ENCODE results near the gene PRKACG. TPM values are rescaled to one million over a fixed set of nuclear protein-coding genes. Genes with fewer than 3 reads are reported as not detected.
"Not testable (repeated sequence)": the region's sequence is repeated elsewhere in the genome, so short reads cannot be mapped to it uniquely, and the experiment has no call there.

PRKACG gene
- polyA plus RNA-seq (2013), result not detected

DNA sequence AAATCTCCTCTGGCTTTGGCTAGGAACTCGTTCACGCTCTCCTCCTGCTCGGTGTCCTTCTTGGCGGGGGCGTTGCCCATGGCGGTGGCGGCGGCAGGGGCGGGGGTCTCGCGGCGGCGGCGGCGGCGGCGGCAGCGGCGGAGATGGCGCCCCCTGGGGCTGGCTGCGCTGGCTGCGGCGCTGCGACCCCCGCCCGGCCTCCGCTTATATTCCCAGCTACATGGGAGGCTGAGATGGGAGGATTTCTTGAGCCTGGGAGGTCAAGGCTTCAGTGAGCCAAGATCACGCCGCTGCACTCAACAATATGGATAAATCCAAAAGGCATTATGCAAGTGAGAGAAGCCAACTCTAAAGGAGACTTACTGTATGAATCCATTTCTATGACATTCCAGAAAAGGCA lies at the start of gene PRKACG:
Gene PRKACG, minus strand, starts transcription at position 101 of the 400 bp plus-strand sequence. Its CDS starts 21 bp downstream, at position 80.
- WGBS (ENCODE audit: insufficient coverage), result 96% methylated on average over 21 of the region's 29 CpGs
- Histone ChIP-seq H3K9me3 (ENCODE audit: control extremely low read depth in 1 of 5, control insufficient read depth in 4 of 5, insufficient read depth in 2 of 5, low read depth in 1 of 5, low read length in 4 of 5) (peaks cover 0 to 7% (median 0%) of the 10 kb centered on the region in 5 experiments), H3K4me1 (ENCODE audit: control extremely low read depth in 1 of 4, control insufficient read depth in 4 of 4, insufficient read depth in 4 of 4, low read length in 3 of 4) (peaks cover 0 to 35% (median 25%) of the 10 kb centered on the region in 4 experiments), H3K36me3 (ENCODE audit: control insufficient read depth in 4 of 4, insufficient read depth in 4 of 4, low read length in 3 of 4) (peaks cover 0 to 10% (median 0%) of the 10 kb centered on the region in 4 experiments), H3K27me3 (replicated peaks in 2 of 5; ENCODE audit: control insufficient read depth in 4 of 5, insufficient read depth in 5 of 5, low read length in 4 of 5) (peaks cover 0 to 5% (median 0%) of the 10 kb centered on the region in 5 experiments), H3K27ac (ENCODE audit: insufficient read depth in 1 of 2, low read depth in 1 of 2, low read length in 2 of 2, poor library complexity in 1 of 2, severe bottlenecking in 2 of 2) (no peak within 1 kb of the TSS), H3K4me3 (ENCODE audit: control insufficient read depth in 1 of 7, extremely low read depth in 1 of 7, insufficient read depth in 4 of 7, low read depth in 2 of 7, low read length in 6 of 7) (peak within 1 kb of the TSS in 1 of 7 experiments; percentile 26)
- CTCF ChIA-PET, result interaction anchor here (1.1 to 2.9 kb wide), 4 partner anchors 11 to 45 kb away, joined by 3 to 9 read pairs (median 6); no protein-coding TSS in a partner anchor
- no peak for DNase-seq
- POLR2A ChIA-PET, result no interaction called here

DNA sequence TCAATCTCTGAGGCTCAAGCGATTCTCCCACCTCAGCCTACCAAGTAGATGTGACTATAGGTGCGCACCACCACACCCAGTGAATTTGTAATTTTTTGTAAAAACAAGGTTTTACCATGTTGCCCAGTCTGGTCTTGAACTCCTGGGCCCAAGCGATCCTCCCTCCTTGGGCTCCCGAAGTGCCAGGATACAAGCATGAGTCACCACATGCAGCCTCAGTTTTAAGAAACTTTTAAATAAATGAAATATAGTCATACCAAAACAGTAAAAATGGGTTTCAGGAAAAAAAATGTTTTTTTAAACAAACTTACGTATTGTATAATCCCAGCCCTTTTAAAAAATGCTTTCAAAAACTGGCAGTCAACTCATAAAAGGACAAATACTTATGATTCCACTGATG lies 48.3 kb upstream of the PRKACG start:
- Histone ChIP-seq H3K4me3 (ENCODE audit: control insufficient read depth in 1 of 7, extremely low read depth in 1 of 7, insufficient read depth in 4 of 7, low read depth in 2 of 7, low read length in 6 of 7) (no peak overlapping the region), H3K27me3 (replicated peaks in 2 of 5; ENCODE audit: control insufficient read depth in 4 of 5, insufficient read depth in 5 of 5, low read length in 4 of 5) (no peaks in the 10 kb centered on the region), H3K27ac (ENCODE audit: insufficient read depth in 1 of 2, low read depth in 1 of 2, low read length in 2 of 2, poor library complexity in 1 of 2, severe bottlenecking in 2 of 2) (no peak overlapping the region), H3K9me3 (ENCODE audit: control extremely low read depth in 1 of 5, control insufficient read depth in 4 of 5, insufficient read depth in 2 of 5, low read depth in 1 of 5, low read length in 4 of 5) (no peaks in the 10 kb centered on the region), H3K36me3 (ENCODE audit: control insufficient read depth in 4 of 4, insufficient read depth in 4 of 4, low read length in 3 of 4) (peaks cover 10 to 45% (median 29%) of the 10 kb centered on the region in 4 experiments), H3K4me1 (ENCODE audit: control extremely low read depth in 1 of 4, control insufficient read depth in 4 of 4, insufficient read depth in 4 of 4, low read length in 3 of 4) (peaks cover 0 to 8% (median 3%) of the 10 kb centered on the region in 4 experiments)
- ChIA-PET POLR2A (no interaction called here), CTCF (interaction anchor here (0.9 to 1.5 kb wide), 2 partner anchors 17 to 20 kb away, joined by 3 to 4 read pairs; no protein-coding TSS in a partner anchor)
- no CpG with 5 or more reads among the region's 5 CpGs for WGBS (ENCODE audit: insufficient coverage)
- DNase-seq, result no peak

DNA sequence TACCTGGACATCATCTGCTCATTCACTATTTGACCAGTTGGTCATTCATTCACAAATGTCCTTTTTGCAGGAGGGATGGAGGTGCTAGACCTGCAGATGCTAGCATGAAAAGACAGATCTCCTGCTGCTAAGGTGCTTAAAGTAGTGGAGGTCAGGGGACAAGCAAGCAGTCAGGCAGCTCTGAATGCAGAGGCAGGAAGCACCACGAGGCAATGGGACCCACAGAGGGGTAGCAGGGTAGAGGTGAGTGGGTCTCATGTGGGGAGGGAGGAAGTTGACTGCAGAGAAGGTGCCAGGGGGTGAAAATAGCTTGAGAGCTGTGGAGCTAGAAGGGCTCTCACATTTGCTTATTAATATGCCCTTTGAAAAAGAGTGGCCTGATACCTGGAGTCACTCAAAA lies 46.9 kb upstream of the PRKACG start:
- Histone ChIP-seq H3K27me3 (replicated peaks in 2 of 5; ENCODE audit: control insufficient read depth in 4 of 5, insufficient read depth in 5 of 5, low read length in 4 of 5) (no peaks in the 10 kb centered on the region), H3K4me1 (ENCODE audit: control extremely low read depth in 1 of 4, control insufficient read depth in 4 of 4, insufficient read depth in 4 of 4, low read length in 3 of 4) (peaks cover 0 to 12% (median 5%) of the 10 kb centered on the region in 4 experiments), H3K4me3 (ENCODE audit: control insufficient read depth in 1 of 7, extremely low read depth in 1 of 7, insufficient read depth in 4 of 7, low read depth in 2 of 7, low read length in 6 of 7) (no peak overlapping the region), H3K27ac (ENCODE audit: insufficient read depth in 1 of 2, low read depth in 1 of 2, low read length in 2 of 2, poor library complexity in 1 of 2, severe bottlenecking in 2 of 2) (no peak overlapping the region), H3K36me3 (ENCODE audit: control insufficient read depth in 4 of 4, insufficient read depth in 4 of 4, low read length in 3 of 4) (peaks cover 6 to 39% (median 22%) of the 10 kb centered on the region in 4 experiments), H3K9me3 (ENCODE audit: control extremely low read depth in 1 of 5, control insufficient read depth in 4 of 5, insufficient read depth in 2 of 5, low read depth in 1 of 5, low read length in 4 of 5) (no peaks in the 10 kb centered on the region)
- ChIA-PET CTCF (interaction anchor here (1.1 to 1.5 kb wide), 2 partner anchors 21 to 139 kb away, joined by 4 read pairs; no protein-coding TSS in a partner anchor), POLR2A (interaction anchor here (0.6 kb wide), 1 partner anchor 152 kb away, joined by 3 read pairs; no protein-coding TSS in a partner anchor)
- WGBS (ENCODE audit: insufficient coverage), result 8% methylated on average over 1 of the region's 1 CpG
- no peak for DNase-seq

DNA sequence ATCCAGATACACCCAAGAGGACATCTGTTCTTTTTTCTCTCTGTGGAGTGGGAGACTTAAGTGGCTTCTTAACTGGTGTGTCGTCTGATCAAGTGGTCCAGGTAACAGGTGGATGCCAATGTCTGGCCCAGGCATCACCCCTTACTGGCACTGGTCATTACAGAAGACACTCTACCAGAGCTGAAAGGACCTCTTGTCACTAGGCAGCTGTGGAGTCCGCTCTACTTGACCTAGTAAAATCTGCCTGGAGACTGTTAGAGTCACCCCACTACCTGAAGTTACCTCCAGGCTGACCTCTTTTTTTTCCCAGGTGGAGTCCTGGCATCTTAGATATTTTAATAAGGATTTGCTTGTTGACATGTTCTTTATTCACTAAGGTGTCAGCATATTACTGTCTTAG lies 44.2 kb upstream of the PRKACG start:
- CTCF ChIA-PET, result interaction anchor here (2.0 to 13.8 kb wide), 2 partner anchors 10 to 137 kb away, joined by 6 to 244 read pairs; no protein-coding TSS in a partner anchor
- H3K27me3 ChIP-seq (replicated peaks in 2 of 5; ENCODE audit: control insufficient read depth in 4 of 5, insufficient read depth in 5 of 5, low read length in 4 of 5), result no peaks in the 10 kb centered on the region
- no peak overlapping the region for H3K27ac ChIP-seq (ENCODE audit: insufficient read depth in 1 of 2, low read depth in 1 of 2, low read length in 2 of 2, poor library complexity in 1 of 2, severe bottlenecking in 2 of 2)
- H3K4me3 ChIP-seq (ENCODE audit: control insufficient read depth in 1 of 7, extremely low read depth in 1 of 7, insufficient read depth in 4 of 7, low read depth in 2 of 7, low read length in 6 of 7), result no peak overlapping the region
- no peak for DNase-seq
- H3K36me3 ChIP-seq (ENCODE audit: control insufficient read depth in 4 of 4, insufficient read depth in 4 of 4, low read length in 3 of 4), result peaks cover 2 to 35% (median 22%) of the 10 kb centered on the region in 4 experiments
- POLR2A ChIA-PET, result interaction anchor here (0.6 kb wide), 1 partner anchor 22 kb away, joined by 3 read pairs; the partner anchor contains the start of gene FXN
- no peaks in the 10 kb centered on the region for H3K9me3 ChIP-seq (ENCODE audit: control extremely low read depth in 1 of 5, control insufficient read depth in 4 of 5, insufficient read depth in 2 of 5, low read depth in 1 of 5, low read length in 4 of 5)
- WGBS (ENCODE audit: insufficient coverage), result 100% methylated on average over 2 of the region's 2 CpGs
- H3K4me1 ChIP-seq (ENCODE audit: control extremely low read depth in 1 of 4, control insufficient read depth in 4 of 4, insufficient read depth in 4 of 4, low read length in 3 of 4), result peaks cover 0 to 12% (median 5%) of the 10 kb centered on the region in 4 experiments

DNA sequence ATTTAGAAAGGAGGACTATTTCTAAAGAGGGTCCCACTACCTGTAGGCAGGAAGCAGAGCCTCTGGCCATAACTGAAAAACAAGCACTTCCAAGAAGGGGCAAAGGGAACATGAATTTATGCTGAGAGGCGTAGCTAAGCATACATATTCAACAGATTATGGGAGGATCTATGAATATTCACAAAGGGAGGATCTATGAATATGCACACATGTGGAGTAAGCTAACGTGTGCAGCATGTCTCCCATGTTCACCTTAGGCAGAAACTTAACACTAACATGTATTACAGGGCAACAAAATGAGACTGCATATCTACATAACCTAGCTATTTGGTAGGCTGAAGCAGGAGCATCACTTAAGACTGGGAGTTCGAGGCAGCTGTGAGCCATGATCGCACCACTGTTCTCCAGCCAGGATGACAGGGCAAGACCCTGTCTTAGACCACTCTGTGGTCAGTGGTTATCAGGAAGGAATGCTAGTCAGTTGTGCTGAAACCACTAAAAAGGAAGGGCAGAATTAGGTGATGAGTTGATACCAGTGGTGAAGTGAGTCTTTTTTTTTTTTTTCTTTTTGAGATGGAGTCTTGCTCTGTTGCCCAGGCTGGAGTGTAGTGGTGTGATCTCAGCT lies 42.4 kb upstream of the PRKACG start:
- DNase-seq, result peak in 2 of 3 donors; percentile 30 to 46
- Histone ChIP-seq H3K36me3 (ENCODE audit: control insufficient read depth in 4 of 4, insufficient read depth in 4 of 4, low read length in 3 of 4) (peaks cover 2 to 34% (median 22%) of the 10 kb centered on the region in 4 experiments), H3K4me3 (ENCODE audit: control insufficient read depth in 1 of 7, extremely low read depth in 1 of 7, insufficient read depth in 4 of 7, low read depth in 2 of 7, low read length in 6 of 7) (no peak overlapping the region), H3K4me1 (ENCODE audit: control extremely low read depth in 1 of 4, control insufficient read depth in 4 of 4, insufficient read depth in 4 of 4, low read length in 3 of 4) (peaks cover 0 to 12% (median 5%) of the 10 kb centered on the region in 4 experiments), H3K27me3 (replicated peaks in 2 of 5; ENCODE audit: control insufficient read depth in 4 of 5, insufficient read depth in 5 of 5, low read length in 4 of 5) (no peaks in the 10 kb centered on the region), H3K9me3 (ENCODE audit: control extremely low read depth in 1 of 5, control insufficient read depth in 4 of 5, insufficient read depth in 2 of 5, low read depth in 1 of 5, low read length in 4 of 5) (no peaks in the 10 kb centered on the region), H3K27ac (ENCODE audit: insufficient read depth in 1 of 2, low read depth in 1 of 2, low read length in 2 of 2, poor library complexity in 1 of 2, severe bottlenecking in 2 of 2) (no peak overlapping the region)
- CTCF ChIA-PET, result interaction anchor here (0.6 to 13.8 kb wide), 6 partner anchors 8 to 139 kb away, joined by 3 to 244 read pairs (median 6); no protein-coding TSS in a partner anchor
- POLR2A ChIA-PET, result no interaction called here
- WGBS (ENCODE audit: insufficient coverage), result 81% methylated on average over 2 of the region's 4 CpGs

DNA sequence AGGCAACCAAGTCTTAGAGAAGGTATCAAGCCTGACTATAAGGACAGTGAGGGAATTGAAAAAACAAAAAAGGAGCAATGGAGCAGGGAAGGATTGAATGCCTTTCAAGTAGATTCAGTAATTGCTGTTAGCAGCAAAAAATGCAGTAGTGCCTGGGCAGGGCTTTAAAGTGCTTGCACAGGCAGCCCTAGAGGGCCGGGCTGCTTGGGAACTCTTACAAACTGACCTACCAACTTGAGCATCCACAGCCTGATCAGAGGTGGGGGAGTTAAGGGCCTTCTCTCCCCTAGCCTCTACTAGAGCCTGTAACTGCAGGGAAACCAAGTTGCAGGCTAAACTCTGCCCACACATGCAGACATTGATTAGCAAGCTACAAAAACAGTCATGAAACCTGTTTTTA lies 41.1 kb upstream of the PRKACG start:
- Histone ChIP-seq H3K9me3 (ENCODE audit: control extremely low read depth in 1 of 5, control insufficient read depth in 4 of 5, insufficient read depth in 2 of 5, low read depth in 1 of 5, low read length in 4 of 5) (no peaks in the 10 kb centered on the region), H3K27ac (ENCODE audit: insufficient read depth in 1 of 2, low read depth in 1 of 2, low read length in 2 of 2, poor library complexity in 1 of 2, severe bottlenecking in 2 of 2) (no peak overlapping the region), H3K27me3 (replicated peaks in 2 of 5; ENCODE audit: control insufficient read depth in 4 of 5, insufficient read depth in 5 of 5, low read length in 4 of 5) (no peaks in the 10 kb centered on the region), H3K36me3 (ENCODE audit: control insufficient read depth in 4 of 4, insufficient read depth in 4 of 4, low read length in 3 of 4) (peaks cover 2 to 25% (median 17%) of the 10 kb centered on the region in 4 experiments), H3K4me1 (ENCODE audit: control extremely low read depth in 1 of 4, control insufficient read depth in 4 of 4, insufficient read depth in 4 of 4, low read length in 3 of 4) (peaks cover 0 to 6% (median 1%) of the 10 kb centered on the region in 4 experiments), H3K4me3 (ENCODE audit: control insufficient read depth in 1 of 7, extremely low read depth in 1 of 7, insufficient read depth in 4 of 7, low read depth in 2 of 7, low read length in 6 of 7) (no peak overlapping the region)
- 100% methylated on average over 1 of the region's 1 CpG for WGBS (ENCODE audit: insufficient coverage)
- DNase-seq, result no peak
- CTCF ChIA-PET, result interaction anchor here (0.6 to 13.8 kb wide), 12 partner anchors 9 to 168 kb away, joined by 3 to 244 read pairs (median 8); no protein-coding TSS in a partner anchor
- POLR2A ChIA-PET, result no interaction called here

DNA sequence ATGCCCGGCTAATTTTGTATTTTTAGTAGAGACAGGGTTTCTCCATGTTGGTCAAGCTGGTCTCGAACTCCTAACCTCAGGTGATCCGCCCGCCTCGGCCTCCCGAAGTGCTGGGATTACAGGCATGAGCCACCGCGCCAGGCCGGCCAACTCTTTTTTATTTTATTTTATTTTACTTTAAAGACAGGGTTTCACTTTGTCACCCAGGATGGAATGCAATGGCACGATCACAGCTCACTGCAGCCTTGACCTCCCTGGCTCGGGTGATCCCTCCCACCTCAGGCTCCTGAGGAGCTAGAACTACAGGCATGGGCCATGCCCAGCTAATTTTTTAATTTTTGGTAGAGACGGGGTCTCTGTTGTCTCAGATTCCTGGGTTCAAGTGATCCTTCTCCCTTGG lies 37.0 kb upstream of the PRKACG start:
- Histone ChIP-seq H3K4me1 (ENCODE audit: control extremely low read depth in 1 of 4, control insufficient read depth in 4 of 4, insufficient read depth in 4 of 4, low read length in 3 of 4) (peaks cover 0 to 15% (median 12%) of the 10 kb centered on the region in 4 experiments), H3K36me3 (ENCODE audit: control insufficient read depth in 4 of 4, insufficient read depth in 4 of 4, low read length in 3 of 4) (peaks cover 2 to 33% (median 19%) of the 10 kb centered on the region in 4 experiments)
- H3K4me3 ChIP-seq (ENCODE audit: control insufficient read depth in 1 of 7, extremely low read depth in 1 of 7, insufficient read depth in 4 of 7, low read depth in 2 of 7, low read length in 6 of 7); DNase-seq; H3K27ac ChIP-seq (ENCODE audit: insufficient read depth in 1 of 2, low read depth in 1 of 2, low read length in 2 of 2, poor library complexity in 1 of 2, severe bottlenecking in 2 of 2); H3K27me3 ChIP-seq (replicated peaks in 2 of 5; ENCODE audit: control insufficient read depth in 4 of 5, insufficient read depth in 5 of 5, low read length in 4 of 5); H3K9me3 ChIP-seq (ENCODE audit: control extremely low read depth in 1 of 5, control insufficient read depth in 4 of 5, insufficient read depth in 2 of 5, low read depth in 1 of 5, low read length in 4 of 5); POLR2A ChIA-PET: not testable (repeated sequence)
- CTCF ChIA-PET, result interaction anchor here (1.2 to 13.8 kb wide), 4 partner anchors 8 to 145 kb away, joined by 4 to 244 read pairs (median 4); partner anchors contain the start of gene FXN
- 100% methylated on average over 3 of the region's 12 CpGs for WGBS (ENCODE audit: insufficient coverage)

Data from common myeloid progenitor, CD34-positive (primary cell).